Measurements from ENCODE around the gene AATF.

AATF gene

GRCh38 chr17:36942631-36943125 is 6.1 kb upstream of the AATF start:
- no peak for DNase-seq

GRCh38 chr17:36943250-36944191 is 5.2 kb upstream of the AATF start:
- DNase-seq: no peak

DNA sequence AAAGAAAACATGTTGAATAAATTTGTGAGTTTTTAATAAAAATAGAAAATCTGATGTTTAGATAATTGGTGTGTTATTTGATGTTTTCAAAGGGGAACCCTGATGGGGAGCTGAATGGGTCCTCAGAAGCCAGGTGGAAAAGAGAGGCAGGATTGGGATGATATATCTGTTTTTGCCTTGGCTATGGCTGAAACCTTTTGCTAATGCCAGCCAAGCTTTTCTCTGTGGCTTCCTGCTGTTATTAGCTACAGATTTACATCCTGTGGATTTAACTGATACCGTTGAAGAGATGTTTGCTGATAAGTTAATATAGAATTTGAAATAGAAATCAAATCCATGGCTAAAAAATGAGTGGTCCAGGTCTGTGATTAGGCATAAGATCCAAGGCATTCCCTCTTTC is 4.2 kb upstream of the AATF start:
- no peak for DNase-seq

DNA sequence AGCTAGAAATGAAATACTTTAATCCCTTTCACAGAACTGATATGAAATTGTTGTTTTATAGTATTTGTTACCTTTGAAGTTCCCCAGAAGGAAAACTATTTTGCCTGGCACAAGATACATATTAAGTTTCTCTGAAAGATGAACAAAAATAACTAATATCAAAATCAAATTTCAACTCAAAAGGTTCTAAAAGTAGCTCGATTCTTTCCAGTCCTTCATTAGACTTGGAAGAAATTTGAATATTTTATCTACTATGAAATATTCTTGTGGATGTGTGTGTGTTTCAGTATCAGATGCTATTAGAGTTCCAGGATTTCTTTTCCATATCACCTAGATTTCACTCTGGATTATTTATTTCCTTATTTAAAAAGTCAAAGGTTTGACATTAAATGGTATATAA is 3.6 kb upstream of the AATF start:
- DNase-seq: no peak

GRCh38 chr17:36945959-36946725 is 2.6 kb upstream of the AATF start:
- no peak for DNase-seq

DNA sequence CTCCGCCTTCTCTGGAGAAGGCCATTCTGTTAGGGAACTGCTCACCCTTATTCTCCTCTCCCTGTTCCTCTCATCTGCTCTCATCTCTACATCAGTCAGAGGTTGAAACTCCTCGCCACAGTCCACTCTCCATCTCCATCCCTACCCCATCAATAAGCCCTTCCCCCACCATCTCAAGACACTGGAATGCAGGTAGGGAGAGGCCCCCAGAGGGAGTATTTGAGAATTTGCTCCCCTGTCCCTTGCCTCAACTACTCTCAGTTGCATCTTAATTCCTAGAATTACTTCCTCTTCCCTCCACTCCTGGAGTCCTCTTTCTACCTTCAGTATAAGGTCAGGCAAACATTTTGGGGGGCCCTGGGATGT is 2.0 kb upstream of the AATF start:
- DNase-seq: no peak

DNA sequence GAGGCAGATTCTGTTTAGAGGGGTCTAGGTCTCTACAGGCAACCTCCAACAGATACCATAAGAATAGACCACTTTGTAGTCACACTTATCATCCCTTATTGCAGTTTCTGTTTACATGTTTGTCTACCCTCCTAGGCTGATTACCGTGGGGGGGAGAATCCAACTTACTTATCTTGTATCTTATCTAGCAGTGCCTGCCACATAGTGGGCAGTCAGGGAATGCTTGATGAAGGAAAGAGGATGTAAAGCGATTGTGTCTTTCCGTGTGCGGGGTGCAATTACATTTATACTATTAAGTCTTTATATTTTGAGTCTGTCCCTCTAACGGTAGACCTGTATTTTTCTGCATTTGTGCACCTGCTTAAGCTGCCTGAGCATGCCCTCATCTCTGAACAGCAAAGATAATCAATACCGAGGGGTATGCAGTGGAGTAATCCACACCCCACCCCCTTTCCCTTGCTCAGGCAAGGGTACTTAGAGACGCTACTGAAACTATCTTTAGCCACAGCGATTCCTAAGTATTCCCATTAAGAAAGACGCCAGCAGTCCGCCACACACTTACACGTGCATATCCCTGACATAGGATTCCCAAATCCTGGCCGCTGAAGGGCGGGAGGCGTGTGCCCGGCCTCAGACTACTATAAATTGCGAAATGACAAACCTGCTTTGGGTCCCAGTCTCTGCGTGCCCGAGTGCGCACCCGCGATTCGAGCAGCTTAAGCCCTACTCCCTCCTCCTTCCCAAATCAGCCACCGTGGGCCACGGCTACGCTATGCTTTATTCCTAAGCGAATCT is 635 bp upstream of the AATF start:
- DNase-seq: peak; percentile 21

DNA sequence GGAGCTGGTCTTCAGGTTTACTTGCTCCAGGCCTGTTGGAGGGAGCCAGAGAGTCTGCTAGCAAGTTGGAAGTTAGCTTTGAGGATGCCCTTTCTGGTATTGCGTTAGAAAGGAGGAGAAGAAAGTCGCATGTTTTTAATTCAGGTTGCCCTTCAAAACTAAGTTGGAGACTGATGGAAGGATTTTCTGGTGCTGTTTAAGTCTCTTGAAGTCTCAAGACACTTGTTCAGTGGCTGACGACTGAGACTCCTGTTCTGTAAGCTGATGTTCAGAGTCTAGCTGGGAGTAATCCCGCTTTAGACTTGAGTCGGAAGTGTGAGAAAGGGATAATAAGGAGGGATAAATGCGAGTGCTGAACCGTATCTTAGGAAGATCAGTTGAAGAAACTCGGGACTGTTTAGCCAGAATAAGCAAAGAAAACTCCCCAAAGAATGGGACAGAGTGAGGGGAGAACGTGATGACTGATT is 740 bp downstream of the AATF start:
- no peak for DNase-seq

DNA sequence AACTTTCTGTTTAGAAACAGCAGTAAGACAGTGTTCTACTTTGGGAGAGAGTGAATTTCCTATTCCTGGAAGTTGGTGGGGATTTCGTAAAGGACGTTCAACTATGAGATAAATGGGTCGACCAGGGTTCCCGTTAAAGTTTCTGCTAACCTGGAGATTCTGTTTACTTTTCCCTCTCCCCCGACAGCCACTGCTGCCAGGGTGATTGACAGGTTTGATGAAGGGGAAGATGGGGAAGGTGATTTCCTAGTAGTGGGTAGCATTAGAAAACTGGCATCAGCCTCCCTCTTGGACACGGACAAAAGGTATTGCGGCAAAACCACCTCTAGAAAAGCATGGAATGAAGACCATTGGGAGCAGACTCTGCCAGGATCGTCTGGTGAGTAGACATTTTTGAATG is 1.3 kb downstream of the AATF start:
- no peak for DNase-seq

- no peak for DNase-seq
These were observed 2.5 kb downstream of the AATF start for GRCh38 chr17:36951084-36951789.

- DNase-seq: no peak
These were observed 22.8 kb downstream of the AATF start for GRCh38 chr17:36971508-36971907.

DNA sequence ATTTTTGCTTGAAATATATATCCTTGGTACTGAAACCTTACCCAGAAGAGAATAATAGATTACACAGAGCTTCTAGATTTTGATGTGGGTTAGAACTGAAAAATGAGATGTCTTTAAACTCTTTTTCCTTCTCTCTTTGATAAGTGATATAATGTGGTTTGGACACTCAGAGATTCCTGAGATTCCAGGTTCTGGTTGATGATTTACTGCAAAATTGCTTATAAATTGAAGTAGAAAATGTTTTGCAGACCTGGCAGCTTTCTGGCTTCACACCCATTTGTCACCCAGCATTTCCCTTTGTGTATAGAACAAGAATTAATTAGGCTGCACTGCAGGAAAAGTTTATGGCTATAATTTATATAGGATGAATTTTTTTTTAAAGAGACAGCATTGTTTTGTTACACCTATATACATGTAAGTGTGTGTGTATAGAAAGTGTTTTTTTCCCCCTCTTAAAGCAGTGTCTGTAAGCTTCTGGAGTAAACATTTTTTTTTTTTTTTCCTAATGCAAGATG is 23.5 kb downstream of the AATF start:
- DNase-seq: no peak

GRCh38 chr17:36972905-36973304 is 24.2 kb downstream of the AATF start:
- DNase-seq: no peak

DNA sequence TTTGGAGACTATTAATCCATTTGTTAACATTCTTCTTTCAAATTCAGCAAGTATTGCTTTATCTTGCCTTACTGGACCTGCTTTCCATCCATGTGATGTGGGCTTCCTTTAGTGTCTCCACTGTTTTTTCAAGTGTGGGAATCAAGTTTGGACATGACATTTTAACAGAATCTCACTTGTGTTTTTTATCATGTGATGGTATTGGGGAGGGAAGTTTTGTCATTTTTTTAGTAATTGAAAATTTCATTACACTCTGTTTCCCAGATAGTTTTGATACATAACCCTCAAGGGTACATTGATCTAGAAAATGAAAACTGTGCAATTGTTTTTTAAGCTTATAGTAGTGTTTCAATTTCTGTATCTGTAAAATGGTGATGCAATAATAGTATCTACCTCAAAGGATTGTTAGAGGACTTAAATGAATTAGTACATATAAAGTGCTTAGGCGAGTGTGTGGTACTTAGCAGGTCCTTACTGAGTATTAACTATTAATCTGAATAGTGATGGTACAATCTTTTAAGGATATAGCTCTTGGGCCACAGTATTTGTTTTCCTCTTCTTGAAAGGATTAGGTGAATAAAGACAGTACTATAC is 27.3 kb downstream of the AATF start:
- no peak for DNase-seq

GRCh38 chr17:36977066-36977465 is 28.3 kb downstream of the AATF start:
- no peak for DNase-seq

GRCh38 chr17:36977568-36977967 is 28.8 kb downstream of the AATF start:
- no peak for DNase-seq

DNA sequence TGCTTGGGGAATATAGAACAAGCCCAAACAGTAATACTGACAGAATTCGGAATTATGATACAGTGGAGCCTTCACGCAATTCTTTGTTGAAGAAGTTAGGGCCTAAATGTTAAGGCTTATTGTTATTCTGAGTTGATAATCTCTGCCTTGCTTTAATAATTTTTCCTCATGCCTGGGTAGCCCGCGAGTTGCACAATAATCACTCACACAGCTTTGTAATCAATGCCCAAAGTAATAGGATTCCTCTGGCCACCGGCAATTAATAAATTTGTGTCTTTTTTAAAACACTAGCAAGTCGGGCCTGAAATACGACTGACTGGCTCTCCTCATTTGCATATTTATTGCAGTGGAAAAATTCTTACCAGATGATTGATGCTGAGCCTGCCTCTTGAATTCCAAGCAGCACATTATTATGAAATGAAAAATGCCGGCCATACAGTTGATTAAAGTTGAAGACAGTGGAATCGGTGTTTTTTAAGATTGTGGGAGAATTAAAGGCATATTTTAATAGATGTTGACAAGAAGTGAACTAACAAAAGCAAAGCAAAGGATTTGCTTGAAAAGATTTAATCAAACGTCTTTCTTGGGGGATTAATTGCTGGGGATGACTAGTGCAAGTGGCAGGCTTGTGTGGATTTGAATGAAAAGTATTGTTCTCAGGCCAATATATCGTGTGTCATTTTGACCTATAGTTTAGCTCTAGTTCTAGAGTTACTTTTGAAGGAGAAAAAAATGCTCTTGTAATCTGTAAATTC is 30.2 kb downstream of the AATF start:
- no peak for DNase-seq

GRCh38 chr17:36979565-36979941 is 30.8 kb downstream of the AATF start:
- DNase-seq: no peak

DNA sequence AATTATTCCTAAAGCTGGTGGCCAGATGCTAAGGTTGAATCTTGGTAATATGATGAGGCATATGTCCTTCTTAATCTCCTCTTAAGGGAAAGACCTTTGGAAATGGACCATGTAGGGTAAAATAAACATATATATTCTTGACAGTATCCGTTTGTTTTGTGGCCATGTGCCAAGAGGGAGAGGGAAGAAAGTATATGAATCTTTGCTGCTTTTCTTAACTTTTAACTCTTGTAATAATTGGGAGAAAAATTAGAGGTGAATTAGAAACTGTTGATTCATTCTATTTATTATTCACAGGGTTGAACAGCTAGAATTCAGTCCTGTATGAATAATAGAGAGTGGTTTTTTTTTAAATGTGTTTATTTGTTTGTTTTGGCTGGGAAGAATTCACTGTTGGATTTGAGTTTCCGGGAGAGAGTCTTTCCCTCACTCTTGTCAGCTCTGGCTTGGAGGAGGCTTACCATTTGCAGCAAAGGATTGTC is 31.6 kb downstream of the AATF start:
- DNase-seq: no peak

DNA sequence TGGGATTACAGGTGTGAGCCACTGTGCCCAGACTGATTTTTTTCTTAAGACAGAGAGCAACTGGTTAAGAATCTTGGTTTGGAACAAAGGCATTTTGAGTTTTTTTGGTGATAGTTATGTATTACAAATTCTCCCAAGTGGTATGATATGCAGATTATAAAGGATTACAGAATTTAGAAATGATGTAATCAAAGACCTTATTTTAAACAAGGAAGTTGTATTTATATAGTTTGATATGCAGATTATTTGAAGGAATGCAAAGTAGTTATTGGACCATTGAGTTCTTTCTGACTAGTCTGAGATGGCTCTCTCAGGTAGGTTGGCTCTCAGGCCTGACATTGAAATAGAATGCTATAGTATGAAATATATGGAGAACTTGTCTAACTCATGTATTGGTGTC is 34.9 kb downstream of the AATF start:
- no peak for DNase-seq

- no peak for DNase-seq
These were observed 40.4 kb downstream of the AATF start for GRCh38 chr17:36989173-36989572.
